Measurements from ENCODE around the gene ATPAF1. TPM values are rescaled to one million over a fixed set of nuclear protein-coding genes. Genes with fewer than 3 reads are reported as not detected.

The ATPAF1 gene
- total and polyA plus RNA-seq, 2 donors from 2014 or later: 36.4 to 127 TPM

DNA sequence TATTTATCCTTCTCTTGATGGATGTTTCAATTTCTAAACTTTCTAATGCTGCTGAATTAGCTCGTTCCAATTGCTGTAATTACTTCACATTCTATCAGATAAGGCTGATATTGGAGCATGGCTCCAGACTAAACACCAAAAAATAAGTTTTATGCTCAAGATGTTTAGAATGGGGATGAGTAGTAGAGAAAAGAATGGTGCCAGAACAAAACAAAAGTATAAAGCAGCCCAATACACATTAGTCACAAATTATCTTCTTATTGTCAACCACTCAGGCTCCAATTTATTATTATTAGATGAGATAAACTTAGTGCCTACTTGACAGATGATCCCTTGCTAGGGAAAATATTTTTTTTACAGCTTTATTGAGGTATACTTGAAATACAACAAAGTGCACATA is 21.8 kb downstream of the ATPAF1 start:
- no peak overlapping the region for H3K9ac ChIP-seq (ENCODE audit: low read length in 3 of 3)
- H3K36me3 ChIP-seq (ENCODE audit: control insufficient read depth in 2 of 3, insufficient read depth in 3 of 3, low read length in 3 of 3): peaks cover 5 to 15% (median 7%) of the 10 kb centered on the region in 3 donors
- H3K4me1 ChIP-seq (ENCODE audit: control insufficient read depth in 2 of 3, insufficient read depth in 2 of 3, low read depth in 1 of 3, low read length in 3 of 3): peaks cover 0 to 3% (median 0%) of the 10 kb centered on the region in 3 donors
- H3K4me3 ChIP-seq (ENCODE audit: low read length in 3 of 3): no peak overlapping the region
- no peak overlapping the region for H3K27ac ChIP-seq (ENCODE audit: low read depth in 2 of 2, low read length in 2 of 2)
- intact Hi-C loops (cut with DNase I): no loop called here
- H3K9me3 ChIP-seq (ENCODE audit: control insufficient read depth in 2 of 3, insufficient read depth in 1 of 3, low read length in 3 of 3): peaks cover 0 to 16% (median 3%) of the 10 kb centered on the region in 3 donors
- no peaks in the 10 kb centered on the region for H3K27me3 ChIP-seq (ENCODE audit: control insufficient read depth, insufficient read depth, low read length)
- TF ChIP-seq, protein P1, sequence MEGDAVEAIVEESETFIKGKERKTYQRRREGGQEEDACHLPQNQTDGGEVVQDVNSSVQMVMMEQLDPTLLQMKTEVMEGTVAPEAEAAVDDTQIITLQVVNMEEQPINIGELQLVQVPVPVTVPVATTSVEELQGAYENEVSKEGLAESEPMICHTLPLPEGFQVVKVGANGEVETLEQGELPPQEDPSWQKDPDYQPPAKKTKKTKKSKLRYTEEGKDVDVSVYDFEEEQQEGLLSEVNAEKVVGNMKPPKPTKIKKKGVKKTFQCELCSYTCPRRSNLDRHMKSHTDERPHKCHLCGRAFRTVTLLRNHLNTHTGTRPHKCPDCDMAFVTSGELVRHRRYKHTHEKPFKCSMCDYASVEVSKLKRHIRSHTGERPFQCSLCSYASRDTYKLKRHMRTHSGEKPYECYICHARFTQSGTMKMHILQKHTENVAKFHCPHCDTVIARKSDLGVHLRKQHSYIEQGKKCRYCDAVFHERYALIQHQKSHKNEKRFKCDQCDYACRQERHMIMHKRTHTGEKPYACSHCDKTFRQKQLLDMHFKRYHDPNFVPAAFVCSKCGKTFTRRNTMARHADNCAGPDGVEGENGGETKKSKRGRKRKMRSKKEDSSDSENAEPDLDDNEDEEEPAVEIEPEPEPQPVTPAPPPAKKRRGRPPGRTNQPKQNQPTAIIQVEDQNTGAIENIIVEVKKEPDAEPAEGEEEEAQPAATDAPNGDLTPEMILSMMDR (IDR thresholded peaks at IDR 0.05; ENCODE audit: borderline replicate concordance, extremely low read depth, insufficient read depth): no peak
- DNase-seq: no peak
- no peak for FAIRE-seq

DNA sequence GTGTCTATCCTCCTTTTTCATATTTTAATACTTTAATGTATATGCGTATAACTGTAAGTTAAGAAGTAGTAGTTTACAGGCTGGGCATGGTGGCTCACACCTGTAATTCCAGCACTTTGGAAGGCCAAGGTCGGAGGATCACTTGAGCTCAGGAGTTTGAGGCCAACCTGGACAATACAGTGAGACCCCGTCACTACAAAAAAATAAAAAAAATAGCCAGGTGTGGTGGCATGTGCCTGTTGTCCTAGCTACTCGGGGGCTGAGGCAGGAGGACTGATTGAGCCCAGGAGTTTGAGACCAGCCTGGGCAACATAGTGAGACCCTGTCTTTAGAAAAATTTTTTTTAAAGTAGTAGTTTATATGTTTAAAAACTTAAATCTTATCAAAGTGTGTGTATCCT is 22.3 kb downstream of the ATPAF1 start:
- Histone ChIP-seq H3K27ac (ENCODE audit: low read depth in 2 of 2, low read length in 2 of 2) (no peak overlapping the region), H3K4me3 (ENCODE audit: low read length in 3 of 3) (no peak overlapping the region), H3K4me1 (ENCODE audit: control insufficient read depth in 2 of 3, insufficient read depth in 2 of 3, low read depth in 1 of 3, low read length in 3 of 3) (peaks cover 0 to 3% (median 0%) of the 10 kb centered on the region in 3 donors), H3K27me3 (ENCODE audit: control insufficient read depth, insufficient read depth, low read length) (no peaks in the 10 kb centered on the region), H3K9ac (ENCODE audit: low read length in 3 of 3) (no peak overlapping the region), H3K9me3 (ENCODE audit: control insufficient read depth in 2 of 3, insufficient read depth in 1 of 3, low read length in 3 of 3) (peaks cover 0 to 16% (median 3%) of the 10 kb centered on the region in 3 donors), H3K36me3 (ENCODE audit: control insufficient read depth in 2 of 3, insufficient read depth in 3 of 3, low read length in 3 of 3) (peaks cover 5 to 15% (median 7%) of the 10 kb centered on the region in 3 donors)
- TF ChIP-seq, protein P1 (IDR thresholded peaks at IDR 0.05; ENCODE audit: borderline replicate concordance, extremely low read depth, insufficient read depth): no peak
- FAIRE-seq (no peak), DNase-seq (no peak)
- intact Hi-C loops (cut with DNase I): no loop called here

DNA sequence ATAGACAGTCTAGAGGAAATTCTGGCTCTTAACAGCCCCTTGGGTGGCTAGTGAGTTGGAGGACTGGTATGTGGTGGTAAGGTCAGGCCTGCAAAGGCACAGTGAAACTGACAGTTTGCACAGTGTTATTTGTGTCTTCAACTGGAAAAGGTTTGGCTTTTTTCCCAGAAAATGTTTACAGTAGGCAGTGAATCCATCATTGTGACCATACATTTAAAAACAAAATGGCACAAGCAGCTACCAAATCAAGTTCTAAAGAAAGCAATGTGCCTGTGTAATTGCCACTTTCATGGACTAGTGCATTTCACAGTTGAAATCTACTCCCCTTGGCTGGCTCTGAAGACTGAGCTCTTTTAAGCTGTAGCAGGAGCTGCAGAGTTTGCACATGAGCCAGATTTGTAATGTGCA is 24.8 kb downstream of the ATPAF1 start:
- peaks cover 0 to 3% (median 0%) of the 10 kb centered on the region in 3 donors for H3K4me1 ChIP-seq (ENCODE audit: control insufficient read depth in 2 of 3, insufficient read depth in 2 of 3, low read depth in 1 of 3, low read length in 3 of 3)
- no peak overlapping the region for H3K9ac ChIP-seq (ENCODE audit: low read length in 3 of 3)
- no peak overlapping the region for H3K4me3 ChIP-seq (ENCODE audit: low read length in 3 of 3)
- DNase-seq (peak in 2 of 5 donors; percentile 42 to 66), FAIRE-seq (no peak)
- H3K27ac ChIP-seq (ENCODE audit: low read depth in 2 of 2, low read length in 2 of 2): no peak overlapping the region
- no peaks in the 10 kb centered on the region for H3K27me3 ChIP-seq (ENCODE audit: control insufficient read depth, insufficient read depth, low read length)
- H3K36me3 ChIP-seq (ENCODE audit: control insufficient read depth in 2 of 3, insufficient read depth in 3 of 3, low read length in 3 of 3): peaks cover 0 to 7% (median 5%) of the 10 kb centered on the region in 3 donors
- intact Hi-C loops (cut with DNase I): no loop called here
- TF ChIP-seq, protein P1 (IDR thresholded peaks at IDR 0.05; ENCODE audit: borderline replicate concordance, extremely low read depth, insufficient read depth): no peak
- peaks cover 0 to 5% (median 0%) of the 10 kb centered on the region in 3 donors for H3K9me3 ChIP-seq (ENCODE audit: control insufficient read depth in 2 of 3, insufficient read depth in 1 of 3, low read length in 3 of 3)

Data from kidney (tissue), 14 donors.